ENCODE measurements around the gene HSD17B11.
A peak's percentile ranks its signal among the peaks of the same experiment; 100 is the strongest.
"Not testable (repeated sequence)": the region's sequence is repeated elsewhere in the genome, so short reads cannot be mapped to it uniquely, and the experiment has no call there.

HSD17B11 gene

DNA sequence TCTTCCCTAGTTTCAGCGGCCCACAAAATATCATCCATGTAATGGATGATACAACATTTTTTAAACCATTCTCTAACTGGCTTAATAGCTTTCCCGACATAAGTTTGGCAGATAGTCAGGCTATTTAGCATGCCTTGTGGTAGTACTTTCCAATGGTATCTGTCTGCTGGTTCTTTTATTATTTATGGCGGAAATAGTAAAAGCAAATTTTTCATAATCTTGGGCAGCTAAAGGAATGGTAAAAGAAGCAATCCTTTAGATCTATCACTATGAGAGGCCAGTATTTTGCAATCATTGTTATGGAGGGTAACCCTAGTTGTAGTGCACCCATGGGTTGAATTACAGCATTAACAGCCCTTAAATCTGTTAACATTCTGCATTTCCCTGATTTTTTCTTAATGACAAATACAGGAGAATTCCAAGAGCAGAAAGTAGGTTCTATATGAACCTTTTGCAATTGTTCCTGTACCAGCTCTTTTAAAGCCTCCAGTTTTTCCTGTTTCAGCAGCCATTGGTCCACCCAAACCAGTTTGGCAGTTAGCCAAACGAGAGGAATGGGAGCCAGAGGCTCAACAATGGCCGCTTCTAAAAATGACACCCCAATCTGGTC lies 14.3 kb upstream of the HSD17B11 start:
- DNase-seq, result no peak

DNA sequence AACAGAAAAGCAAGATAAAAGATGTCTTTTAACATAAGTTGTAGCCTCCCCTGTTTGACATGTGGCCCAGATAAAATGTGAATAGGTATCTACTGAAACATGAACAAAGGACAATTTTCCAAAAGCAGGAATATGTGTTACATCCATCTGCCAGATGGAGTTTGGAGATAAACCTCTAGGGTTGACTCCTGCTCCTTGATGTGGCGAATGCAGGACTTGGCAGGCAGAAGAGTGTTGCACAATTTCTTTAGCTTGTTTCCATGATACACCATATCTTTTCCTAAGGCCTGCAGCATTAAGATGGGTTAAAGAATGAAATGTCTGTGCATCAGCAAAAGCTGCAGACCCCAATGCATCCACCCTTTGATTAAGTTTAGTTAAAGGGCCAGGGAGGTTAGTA lies 12.7 kb upstream of the HSD17B11 start:
- not testable (repeated sequence) for DNase-seq

DNA sequence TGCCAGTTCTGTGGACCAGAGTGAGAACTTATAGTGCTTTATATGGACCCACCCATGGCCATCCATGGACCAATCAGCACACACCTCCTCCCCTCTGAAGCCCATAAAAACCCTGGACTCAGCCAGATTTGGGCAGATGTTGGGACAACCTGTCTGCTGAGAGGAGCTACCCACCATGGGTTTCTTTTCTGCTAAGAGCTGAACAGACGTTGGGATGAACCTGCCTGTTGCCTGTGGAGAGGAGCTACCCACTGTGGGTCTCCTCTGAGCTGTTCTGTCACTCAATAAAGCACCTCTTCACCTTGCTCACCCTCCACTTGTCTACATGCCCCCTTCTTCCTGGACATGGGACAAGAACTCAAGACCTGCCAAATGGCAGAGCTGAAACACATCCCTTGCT lies 9.0 kb upstream of the HSD17B11 start:
- no peak for DNase-seq

DNA sequence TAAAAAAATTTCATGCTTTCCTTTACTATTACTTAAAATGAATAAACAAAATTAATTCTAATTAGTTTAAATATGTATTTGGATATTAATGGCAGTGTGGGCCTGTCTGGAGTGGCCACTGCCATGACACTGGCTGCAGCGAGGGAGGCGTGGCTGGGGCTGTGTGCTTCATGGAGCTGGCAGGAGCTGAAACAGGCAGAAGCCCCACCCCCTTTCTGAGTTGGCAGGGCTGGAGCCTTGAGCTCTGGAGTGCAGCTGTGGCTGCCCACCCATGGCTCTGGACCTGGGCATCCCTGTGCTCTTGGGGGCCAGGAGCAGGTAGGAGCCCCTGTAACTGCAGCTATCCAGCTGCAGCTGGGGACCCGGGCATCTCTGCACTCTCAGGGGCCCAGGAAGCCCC lies 8.2 kb upstream of the HSD17B11 start:
- DNase-seq, result no peak

DNA sequence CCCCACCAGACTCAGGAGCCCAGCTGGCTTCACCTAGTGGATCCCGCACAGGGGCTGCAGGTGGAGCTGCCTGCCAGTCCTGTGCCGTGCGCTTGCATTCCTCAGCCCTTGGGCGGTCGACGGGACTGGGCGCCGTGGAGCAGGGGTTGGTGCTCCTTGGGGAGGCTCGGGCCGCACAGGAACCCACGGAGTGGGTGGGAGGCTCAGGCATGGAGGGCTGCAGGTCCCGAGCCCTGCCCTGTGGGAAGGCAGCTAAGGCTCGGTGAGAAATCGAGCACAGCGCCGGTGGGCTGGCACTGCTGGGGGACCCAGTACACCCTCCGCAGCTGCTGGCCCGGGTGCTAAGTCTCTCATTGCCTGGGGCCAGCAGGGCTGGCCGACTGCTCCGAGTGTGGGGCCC lies 4.9 kb upstream of the HSD17B11 start:
- DNase-seq, result not testable (repeated sequence)

DNA sequence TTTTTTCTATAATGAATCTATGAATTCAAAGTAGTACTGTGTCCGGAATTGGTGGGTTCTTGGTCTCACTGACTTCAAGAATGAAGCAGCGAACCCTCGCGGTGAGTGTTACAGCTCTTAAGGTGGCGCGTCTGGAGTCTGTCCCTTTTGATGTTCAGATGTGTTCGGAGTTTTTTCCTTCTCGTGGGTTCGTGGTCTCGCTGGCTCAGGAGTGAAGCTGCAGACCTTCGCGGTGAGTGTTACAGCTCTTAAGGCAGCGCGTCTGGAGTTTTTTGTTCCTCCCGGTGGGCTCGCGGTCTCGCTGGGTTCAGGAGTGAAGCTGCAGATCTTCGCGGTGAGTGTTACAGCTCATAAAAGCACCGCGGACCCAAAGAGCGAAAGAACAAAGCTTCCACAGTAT lies 4.1 kb upstream of the HSD17B11 start:
- not testable (repeated sequence) for DNase-seq

DNA sequence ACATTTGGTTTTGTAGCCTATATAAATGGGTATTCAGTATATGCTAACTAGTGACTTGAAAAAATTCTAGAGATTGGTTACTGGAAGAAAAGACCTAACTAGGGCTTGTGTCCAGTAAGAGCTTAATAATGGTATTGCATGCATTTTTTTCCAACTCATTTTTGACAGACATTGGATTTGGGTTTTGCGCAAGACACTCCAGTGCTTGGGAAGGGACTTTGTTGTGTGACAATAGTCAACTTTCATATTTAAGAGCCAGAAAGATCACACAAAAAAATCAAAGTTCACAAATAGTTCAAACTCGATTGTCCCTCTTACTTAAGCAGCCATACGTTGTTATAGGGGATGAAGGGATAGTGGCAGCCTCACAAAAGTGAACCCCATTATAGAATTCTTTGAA lies 1.2 kb upstream of the HSD17B11 start:
- DNase-seq, result no peak

DNA sequence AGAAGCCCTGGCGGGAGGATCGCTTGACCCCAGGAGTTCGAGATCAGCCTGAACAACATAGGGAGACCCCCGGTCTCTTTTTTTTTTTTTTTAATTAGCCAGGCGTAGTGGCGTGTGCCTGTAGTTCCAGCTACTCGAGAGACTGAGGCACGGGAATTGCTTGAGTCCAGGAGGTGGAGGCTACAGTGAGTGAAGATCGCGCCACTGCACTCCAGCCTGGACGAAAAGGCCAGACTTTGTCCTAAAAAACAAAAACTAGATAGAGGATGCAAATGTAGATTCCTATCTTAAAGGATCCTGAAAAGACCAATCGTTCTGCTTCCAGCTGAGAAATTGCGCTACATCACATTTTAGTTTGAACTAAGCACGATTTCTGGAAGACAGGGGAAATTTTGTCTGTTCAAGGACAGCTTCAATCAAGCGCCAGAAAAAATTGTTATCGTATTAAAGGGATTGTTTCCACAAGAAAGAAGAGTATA lies 627 bp upstream of the HSD17B11 start:
- DNase-seq, result peak in 1 of 56 donors; percentile 19

DNA sequence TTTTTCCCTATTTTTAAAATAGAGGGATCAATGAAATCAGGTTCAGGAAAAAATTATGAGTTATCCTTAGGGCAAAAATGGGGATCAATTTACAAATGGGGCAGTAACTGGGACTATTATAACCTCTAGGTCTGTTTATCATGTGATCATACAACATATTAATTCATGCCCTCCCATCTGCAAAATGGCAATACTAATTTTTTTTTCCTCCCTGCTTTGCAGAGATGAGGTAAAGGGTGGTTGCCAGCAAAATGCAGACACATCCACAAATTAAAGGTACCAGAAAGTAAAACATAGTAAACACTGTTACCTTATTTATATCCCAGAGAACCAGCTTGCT lies 467 bp downstream of the HSD17B11 start:
- no peak for DNase-seq

DNA sequence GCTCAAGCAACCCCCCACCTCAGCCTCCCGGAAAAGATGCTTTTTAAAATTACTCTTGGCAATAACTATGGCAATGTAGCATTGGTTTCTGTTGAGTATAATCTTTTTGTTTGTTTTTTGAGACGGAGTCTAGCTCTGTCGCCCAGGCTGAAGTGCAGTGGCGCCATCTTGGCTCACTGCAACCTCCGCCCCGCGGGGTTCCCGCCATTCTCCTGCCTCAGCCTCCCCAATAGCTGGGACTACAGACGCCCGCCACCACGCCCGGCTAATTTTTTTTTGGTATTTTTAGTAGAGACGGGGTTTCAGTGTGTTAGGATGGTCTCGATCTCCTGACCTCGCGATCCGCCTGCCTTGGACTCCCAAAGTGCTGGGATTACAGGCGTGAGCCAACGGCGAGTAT lies 933 bp downstream of the HSD17B11 start:
- DNase-seq, result not testable (repeated sequence)

DNA sequence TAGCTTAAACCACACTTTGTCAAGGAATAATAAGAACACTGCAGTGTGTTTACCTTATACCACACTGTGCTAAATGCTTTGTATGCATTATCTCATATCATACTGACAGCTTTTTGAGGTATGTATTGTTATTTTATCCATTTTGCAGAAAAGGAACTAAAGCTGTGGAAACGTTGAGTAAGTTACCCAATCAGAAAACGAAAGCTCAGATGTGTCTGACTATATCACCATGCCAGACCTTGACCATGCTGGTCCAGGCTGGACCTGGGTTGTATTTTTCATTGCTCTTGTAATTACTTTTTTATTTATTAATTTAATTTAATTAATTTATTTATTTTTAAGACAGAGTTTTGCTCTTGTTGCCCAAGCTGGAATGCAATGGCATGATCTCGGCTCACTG lies 2.1 kb downstream of the HSD17B11 start:
- no peak for DNase-seq

DNA sequence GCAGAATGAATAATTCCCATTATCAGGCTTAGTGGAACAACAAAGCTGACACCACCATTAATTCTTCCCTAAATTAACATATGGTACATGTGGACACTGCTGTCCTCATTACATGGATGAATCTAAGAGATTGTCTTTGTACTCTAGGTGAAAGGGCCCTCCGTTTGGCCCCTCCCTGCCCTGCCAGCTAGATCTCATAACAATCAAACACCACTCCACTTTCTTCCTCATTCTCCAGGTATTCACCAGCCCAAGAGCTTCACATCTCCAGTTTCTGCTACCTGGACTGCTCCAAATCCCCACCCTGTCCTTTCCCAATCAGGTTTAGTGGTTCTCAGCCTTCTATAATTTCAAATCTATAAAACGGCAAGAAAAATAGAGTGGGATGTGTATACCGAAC lies 3.8 kb downstream of the HSD17B11 start:
- no peak for DNase-seq

DNA sequence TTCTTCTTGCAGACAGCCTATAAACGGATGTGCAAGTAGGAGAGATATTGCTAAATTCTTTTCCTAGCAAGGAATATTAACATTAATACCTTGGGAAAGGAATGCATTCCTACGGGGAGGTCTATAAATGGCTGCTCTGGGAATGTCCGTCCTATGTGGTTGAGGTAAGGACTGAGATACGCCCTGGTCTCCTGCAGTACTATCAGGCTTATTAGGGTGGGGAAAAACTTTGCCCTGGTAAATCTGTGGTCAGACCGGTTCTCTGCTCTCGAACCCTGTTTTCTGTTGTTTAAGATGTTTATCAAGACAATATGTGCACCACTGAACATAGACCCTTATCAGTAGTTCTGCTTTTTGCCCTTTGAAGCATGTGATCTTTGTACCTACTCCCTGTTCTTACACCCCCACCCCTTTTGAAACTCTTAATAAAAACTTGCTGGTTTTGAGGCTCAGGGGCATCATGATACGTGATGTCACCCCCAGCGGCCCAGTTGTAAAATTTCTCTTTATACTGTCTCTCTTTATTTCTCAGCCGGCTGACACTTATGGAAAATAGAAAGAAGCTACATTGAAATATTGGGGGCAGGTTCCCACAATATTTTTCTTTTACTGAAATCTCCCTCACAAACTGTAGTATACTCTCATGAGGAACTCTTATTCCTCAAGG lies 6.4 kb downstream of the HSD17B11 start:
- not testable (repeated sequence) for DNase-seq

DNA sequence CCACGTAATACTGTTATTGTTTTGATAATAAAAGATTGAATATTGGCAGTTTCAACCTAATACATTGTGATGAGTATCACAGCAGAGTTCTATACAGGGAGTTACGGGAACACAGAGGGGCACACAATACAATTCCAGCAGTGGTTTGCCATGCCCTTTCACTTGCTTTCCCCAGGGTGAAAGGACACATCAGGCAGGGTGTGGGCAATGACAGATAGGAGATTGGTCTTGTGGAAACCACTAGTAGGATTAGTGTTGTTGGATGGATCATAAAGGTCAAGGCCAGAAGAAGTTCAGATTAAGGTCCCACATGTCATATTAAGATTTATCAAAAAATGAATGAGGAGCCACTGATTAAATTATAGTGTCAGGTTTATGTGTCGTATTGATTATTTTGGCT lies 8.1 kb downstream of the HSD17B11 start:
- DNase-seq, result no peak

DNA sequence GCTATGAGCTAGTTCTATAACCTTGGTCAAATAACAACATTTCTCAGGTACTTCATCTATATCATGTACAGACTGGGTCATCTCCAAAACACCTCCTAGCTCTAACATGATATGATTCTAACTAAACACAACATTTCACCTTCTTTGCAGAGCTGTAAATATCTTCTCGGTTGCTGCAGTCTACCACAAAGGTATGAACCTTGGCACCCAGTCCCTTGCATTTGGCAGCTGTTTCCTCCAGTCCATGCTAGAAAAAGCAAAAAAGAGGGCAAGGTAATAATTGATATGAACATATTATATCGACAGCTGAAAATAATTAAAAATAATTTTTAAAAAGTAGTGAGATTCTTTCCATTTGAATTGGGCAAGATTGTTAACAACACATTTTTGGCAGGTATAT lies 8.9 kb downstream of the HSD17B11 start:
- DNase-seq, result no peak

DNA sequence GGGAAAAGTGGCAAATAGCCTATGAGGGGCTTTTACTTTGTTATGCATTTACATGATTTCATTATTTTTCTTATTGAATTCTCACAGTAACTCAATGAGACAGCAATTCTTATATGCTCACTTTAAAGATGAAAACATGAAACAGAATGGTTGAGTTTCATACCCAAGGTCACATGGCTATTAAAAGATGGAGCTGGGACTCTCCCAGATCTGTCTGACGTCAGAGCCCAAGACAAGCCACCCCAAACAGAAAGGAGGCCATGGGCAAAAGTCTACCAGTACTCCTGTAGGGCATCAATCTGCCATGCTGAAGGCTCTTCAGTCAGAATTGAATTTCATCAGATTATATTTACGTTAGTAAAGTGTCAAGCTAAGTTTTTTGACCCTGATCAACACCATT lies 13.2 kb downstream of the HSD17B11 start:
- DNase-seq, result no peak

DNA sequence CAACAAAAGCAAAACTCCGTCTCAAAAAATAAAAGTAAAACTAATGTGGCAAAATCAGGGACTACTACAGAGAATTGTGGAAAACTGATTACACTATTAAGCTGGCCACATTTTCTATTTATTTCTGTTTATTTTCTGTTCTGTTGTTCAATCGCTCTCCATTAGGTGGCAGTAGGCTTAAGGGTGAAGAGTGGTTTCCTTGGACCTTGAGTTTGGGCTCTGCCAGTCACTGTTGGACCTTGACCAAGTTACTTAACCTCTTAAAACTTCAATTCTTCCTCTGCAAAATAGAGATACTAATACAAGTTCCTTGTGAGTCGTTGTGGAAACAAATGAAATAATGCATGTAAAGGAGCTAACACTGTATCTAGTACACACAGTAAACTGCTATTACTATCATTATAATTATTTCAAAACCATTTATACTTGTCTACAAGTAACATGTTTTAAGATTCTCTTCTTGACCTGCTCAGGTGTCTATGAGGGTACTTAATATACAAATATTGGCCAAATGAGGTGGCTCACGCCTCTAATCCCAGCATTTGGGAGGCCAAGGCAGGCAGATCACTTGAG lies 15.2 kb downstream of the HSD17B11 start:
- DNase-seq, result peak in 6 of 56 donors; percentile 0 to 16 (median 5)

DNA sequence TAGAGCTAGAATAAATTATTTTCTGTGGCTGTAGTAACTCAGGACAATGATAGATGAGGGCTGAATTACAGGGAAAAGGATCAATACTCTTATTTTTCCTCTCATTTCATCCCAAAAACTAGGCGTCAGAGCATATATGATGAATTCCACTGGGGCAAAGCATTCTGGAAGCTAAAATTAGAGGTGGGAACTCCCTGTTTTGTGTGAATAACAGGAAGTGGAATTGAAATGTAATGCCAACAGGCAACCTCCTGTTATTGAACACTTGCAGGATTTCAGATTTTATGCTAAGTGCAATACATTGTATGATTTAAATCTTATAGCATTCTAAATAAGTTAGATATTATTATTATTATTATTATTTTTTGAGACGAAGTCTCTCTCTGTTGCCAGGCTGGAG lies 20.9 kb downstream of the HSD17B11 start:
- DNase-seq, result no peak

DNA sequence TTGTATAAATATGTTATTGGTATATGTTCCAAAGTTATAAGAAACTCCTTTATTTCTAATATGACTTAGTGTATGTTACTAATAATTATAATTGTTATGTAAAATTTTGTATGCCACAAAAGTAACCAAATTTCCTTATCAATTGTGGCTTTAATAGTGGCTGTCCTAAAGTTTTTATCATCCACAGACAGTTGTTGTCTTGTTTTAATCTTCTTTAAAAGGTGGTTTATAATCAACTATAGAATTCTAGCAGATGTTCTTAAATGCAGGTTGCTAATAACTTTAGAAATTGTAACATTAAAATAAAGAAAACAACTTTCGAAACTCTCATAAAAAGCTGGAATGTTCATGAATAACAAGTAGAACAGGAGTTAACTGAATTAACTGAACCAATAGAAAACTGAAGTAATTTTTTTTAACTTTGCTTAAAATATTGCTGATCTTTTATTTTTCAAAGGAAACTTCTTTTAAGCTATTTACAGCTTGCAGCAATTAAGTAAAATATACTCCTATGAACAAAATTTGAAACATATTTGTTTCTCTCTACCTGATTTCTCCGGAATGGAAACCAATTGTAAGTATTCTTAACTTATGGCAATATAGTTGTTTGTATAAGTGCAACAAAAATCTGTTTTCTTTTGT lies 24.3 kb downstream of the HSD17B11 start:
- DNase-seq, result no peak

DNA sequence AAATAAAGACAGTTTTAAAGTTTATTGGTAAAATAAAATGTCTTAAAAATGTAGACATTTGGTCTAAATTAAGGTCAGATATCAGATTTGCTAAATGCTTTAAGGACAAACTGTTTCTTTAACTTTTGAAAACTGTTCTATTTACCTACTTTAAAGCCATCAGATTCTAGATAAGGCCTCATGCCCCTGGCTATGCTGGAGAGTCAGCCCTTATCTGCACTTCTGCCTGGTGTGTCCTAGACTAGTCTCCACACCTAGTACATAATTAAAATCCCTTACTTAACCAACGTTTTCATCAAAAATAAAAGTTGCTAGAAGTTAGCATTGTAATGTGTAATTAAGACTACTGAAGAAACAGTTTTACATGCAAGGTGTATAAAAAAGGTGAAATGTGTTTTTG lies 25.6 kb downstream of the HSD17B11 start:
- no peak for DNase-seq

DNA sequence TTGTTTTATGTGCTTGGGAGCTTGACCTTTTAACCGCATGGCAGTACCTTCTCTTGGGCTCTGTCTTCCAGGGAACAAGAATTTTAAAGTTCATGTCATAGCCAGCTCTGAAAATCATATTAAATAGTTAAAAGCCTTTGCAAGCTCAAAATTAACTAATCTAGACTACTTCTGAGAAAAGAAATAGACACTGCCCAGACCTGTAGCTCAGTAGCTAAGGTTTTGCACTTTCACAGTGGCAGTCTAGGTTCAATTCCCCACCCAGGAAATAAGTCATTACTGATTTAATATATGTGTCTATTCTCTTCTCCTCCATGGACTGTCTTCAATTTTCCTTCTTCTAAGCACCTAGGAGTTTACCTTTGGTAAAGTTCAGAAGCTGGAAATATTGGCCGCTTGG lies 27.4 kb downstream of the HSD17B11 start:
- DNase-seq, result no peak

DNA sequence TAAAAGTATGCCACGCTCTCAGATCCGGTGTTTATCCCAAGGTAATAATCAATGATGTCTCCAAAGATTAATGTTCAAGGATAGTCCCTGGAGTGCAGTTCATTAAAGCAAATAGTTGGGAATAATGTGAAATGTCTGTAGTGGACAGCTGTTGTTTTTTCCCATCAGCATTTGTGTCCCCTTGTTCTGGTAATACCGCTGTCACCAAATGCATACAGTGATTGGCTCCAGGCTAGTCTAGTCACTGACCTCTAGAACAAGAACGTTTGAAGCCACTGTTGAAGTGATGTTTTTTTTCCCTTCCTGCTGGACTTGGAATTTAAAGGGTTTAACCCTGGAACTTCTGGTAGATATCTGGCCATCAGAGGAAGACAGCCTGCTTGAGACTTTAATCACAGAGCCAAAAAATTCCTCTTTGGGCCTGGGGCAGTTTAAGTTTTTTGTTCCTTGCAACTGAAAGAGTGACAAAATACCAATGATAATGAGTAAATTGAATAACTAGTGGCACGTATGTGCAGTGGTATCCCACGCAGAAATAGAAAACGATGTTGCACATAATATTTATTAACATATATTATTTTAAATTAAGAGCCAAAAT lies 30.6 kb downstream of the HSD17B11 start:
- DNase-seq, result no peak
